Activated naive CD4-positive, alpha-beta T cell treated with anti-CD3 and anti-CD28 coated beads, Interleukin-2, amount 10 ng/mL, durations not matched to agents 7 days and 5 days (primary cell): ENCODE results near the gene PRKD2.
A peak's percentile ranks its signal among the peaks of the same experiment; 100 is the strongest.
"Not testable (repeated sequence)": the region's sequence is repeated elsewhere in the genome, so short reads cannot be mapped to it uniquely, and the experiment has no call there.

Experiments
- CTCF ChIA-PET: fragments of 350-600 bp; sonication (Branson Sonifier 250); formaldehyde crosslinking; loops from one replicate; lab custom pipeline; 2021; ENCODE audit warnings: antibody characterized with exemption; lab: Charles Lee
- DNase-seq: peaks from one replicate; pipeline ENCODE4 v3.0.0-alpha.2; 2020
- H3K27ac Mint-ChIP-seq: one replicate; pipeline ENCODE4 v1.8.0; 2021; ENCODE audit warnings: mild to moderate bottlenecking, moderate library complexity, mixed read lengths
- H3K27me3 Mint-ChIP-seq: one replicate; pipeline ENCODE4 v1.8.0; 2021; ENCODE audit warnings: mild to moderate bottlenecking, mixed read lengths
- H3K36me3 Mint-ChIP-seq: one replicate; pipeline ENCODE4 v1.8.0; 2021; ENCODE audit warnings: mixed read lengths
- H3K4me1 Mint-ChIP-seq: one replicate; pipeline ENCODE4 v1.8.0; 2021; ENCODE audit warnings: mixed read lengths
- H3K4me3 Mint-ChIP-seq: one replicate; pipeline ENCODE4 v1.8.0; 2021; ENCODE audit warnings: mild to moderate bottlenecking, moderate library complexity, mixed read lengths
- H3K9me3 Mint-ChIP-seq: one replicate; pipeline ENCODE4 v1.8.0; 2021; ENCODE audit warnings: mixed read lengths

Gene PRKD2

GRCh38 chr19:46631481-46631880 lies 85.4 kb downstream of the PRKD2 start:
- no peaks in the 10 kb centered on the region for H3K9me3 Mint-ChIP-seq
- CTCF ChIA-PET: interaction anchor here (0.6 to 2.5 kb wide), 5 partner anchors 9 to 30 kb away, joined by 3 to 12 read pairs (median 4); no protein-coding TSS in a partner anchor
- no peak overlapping the region for H3K27ac Mint-ChIP-seq
- H3K4me3 Mint-ChIP-seq: no peak overlapping the region
- no peaks in the 10 kb centered on the region for H3K36me3 Mint-ChIP-seq
- peaks cover 27% of the 10 kb centered on the region for H3K4me1 Mint-ChIP-seq
- peaks cover 52% of the 10 kb centered on the region for H3K27me3 Mint-ChIP-seq
- DNase-seq: no peak

DNA sequence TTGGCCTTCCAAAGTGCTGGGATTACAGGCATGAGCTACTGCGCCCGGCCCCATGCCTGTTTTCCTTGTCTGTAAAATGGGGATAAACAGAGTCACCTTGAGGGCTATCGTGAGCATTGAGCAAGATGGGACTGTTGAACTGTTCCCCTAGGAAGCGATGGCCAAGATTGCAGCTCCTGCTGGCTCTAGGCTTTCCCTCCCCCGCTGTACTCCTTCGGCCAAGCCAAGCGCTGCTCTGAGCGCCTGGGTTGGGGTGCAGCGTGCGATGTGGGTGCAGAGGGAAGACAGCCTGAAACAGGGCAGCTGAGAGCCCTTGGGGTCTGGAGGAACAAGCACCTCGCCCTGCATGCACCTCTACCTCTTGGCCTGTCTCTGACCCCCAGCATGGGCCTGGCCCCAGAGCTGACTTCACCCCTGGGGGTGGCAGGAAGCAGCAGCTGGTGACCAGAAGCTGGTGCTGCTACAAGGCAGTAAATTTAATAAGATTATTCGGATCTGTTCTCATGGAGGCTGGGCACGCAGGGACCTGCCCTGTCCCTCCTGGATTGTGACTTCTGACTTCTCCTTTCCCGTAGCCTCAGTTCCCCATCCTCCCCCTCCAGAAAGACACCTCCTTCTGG lies 86.2 kb downstream of the PRKD2 start:
- CTCF ChIA-PET: interaction anchor here (1.0 to 2.5 kb wide), 4 partner anchors 8 to 31 kb away, joined by 4 to 12 read pairs (median 6); no protein-coding TSS in a partner anchor
- H3K9me3 Mint-ChIP-seq: no peaks in the 10 kb centered on the region
- peaks cover 52% of the 10 kb centered on the region for H3K27me3 Mint-ChIP-seq
- no peak overlapping the region for H3K27ac Mint-ChIP-seq
- no peak overlapping the region for H3K4me3 Mint-ChIP-seq
- H3K4me1 Mint-ChIP-seq: peaks cover 28% of the 10 kb centered on the region
- no peaks in the 10 kb centered on the region for H3K36me3 Mint-ChIP-seq
- DNase-seq: no peak

DNA sequence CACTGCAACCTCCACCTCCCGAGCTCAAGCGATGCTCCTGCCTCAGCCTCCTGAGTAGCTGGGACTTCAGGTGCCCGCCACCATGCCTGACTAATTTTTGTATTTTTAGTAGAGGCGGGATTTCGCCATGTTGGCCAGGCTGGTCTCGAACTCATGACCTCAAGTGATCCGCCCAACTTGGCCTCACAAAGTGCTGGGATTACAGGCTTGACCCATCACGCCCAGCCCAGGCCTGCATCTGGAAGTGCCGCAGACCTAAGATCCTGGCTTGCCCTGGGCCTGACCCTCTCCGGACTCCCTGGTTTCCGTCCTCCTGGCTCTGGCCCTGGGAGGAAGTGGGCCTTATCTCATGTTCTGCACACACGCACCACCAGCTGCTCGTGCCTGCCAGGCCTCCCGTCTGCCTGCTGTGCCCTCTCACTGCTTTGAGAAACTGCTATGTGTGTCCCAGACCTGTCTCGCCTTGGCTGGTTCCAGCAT lies 87.3 kb downstream of the PRKD2 start:
- Mint-ChIP-seq H3K27ac (no peak overlapping the region), H3K27me3 (peaks cover 44% of the 10 kb centered on the region), H3K4me3 (no peak overlapping the region)

DNA sequence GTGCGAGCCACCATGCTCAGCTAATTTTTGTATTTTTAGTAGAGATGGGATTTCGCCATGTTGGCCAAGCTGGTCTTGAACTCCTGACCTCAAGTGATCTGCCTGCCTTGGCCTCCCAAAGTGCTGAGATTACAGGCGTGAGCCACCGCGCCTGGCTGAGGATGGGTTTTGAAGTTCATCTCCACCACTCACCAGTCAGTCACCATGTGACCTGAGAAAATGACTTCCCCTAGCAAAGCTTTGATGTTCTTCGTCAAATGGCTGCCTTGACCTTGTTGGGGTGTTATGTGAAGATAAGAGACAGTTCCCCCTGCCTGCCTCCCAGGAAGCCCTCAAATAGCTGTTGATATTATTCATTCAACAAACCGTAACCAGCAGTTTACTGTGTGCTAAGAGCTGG lies 87.9 kb downstream of the PRKD2 start:
- DNase-seq, H3K9me3 Mint-ChIP-seq, H3K36me3 Mint-ChIP-seq, H3K4me3 Mint-ChIP-seq, H3K27ac Mint-ChIP-seq: not testable (repeated sequence)
- peaks cover 38% of the 10 kb centered on the region for H3K27me3 Mint-ChIP-seq
- CTCF ChIA-PET: interaction anchor here (1.1 to 1.6 kb wide), 4 partner anchors 11 to 17 kb away, joined by 3 to 9 read pairs (median 4); no protein-coding TSS in a partner anchor
- H3K4me1 Mint-ChIP-seq: peaks cover 40% of the 10 kb centered on the region

More for the DNA sequence above, 87.3 kb downstream of the PRKD2 start:
- no peaks in the 10 kb centered on the region for H3K9me3 Mint-ChIP-seq
- CTCF ChIA-PET: interaction anchor here (1.1 to 1.6 kb wide), 4 partner anchors 11 to 18 kb away, joined by 3 to 9 read pairs (median 4); no protein-coding TSS in a partner anchor
- H3K4me1 Mint-ChIP-seq: peaks cover 35% of the 10 kb centered on the region
- no peak for DNase-seq
- H3K36me3 Mint-ChIP-seq: no peaks in the 10 kb centered on the region

GRCh38 chr19:46626446-46626845 lies 90.5 kb downstream of the PRKD2 start:
- peaks cover 13% of the 10 kb centered on the region for H3K27me3 Mint-ChIP-seq
- peaks cover 43% of the 10 kb centered on the region for H3K4me1 Mint-ChIP-seq
- CTCF ChIA-PET: no interaction called here
- no peaks in the 10 kb centered on the region for H3K9me3 Mint-ChIP-seq
- peaks cover 2% of the 10 kb centered on the region for H3K36me3 Mint-ChIP-seq
- DNase-seq: no peak
- H3K27ac Mint-ChIP-seq: no peak overlapping the region
- no peak overlapping the region for H3K4me3 Mint-ChIP-seq

- Mint-ChIP-seq H3K4me1 (peaks cover 50% of the 10 kb centered on the region), H3K4me3 (no peak overlapping the region), H3K36me3 (peaks cover 2% of the 10 kb centered on the region), H3K27ac (no peak overlapping the region), H3K9me3 (no peaks in the 10 kb centered on the region), H3K27me3 (peaks cover 6% of the 10 kb centered on the region)
- no peak for DNase-seq
- CTCF ChIA-PET: interaction anchor here (2.8 kb wide), 1 partner anchor 11 kb away, joined by 15 read pairs; no protein-coding TSS in a partner anchor
Measured at GRCh38 chr19:46625731-46626130, 91.2 kb downstream of the PRKD2 start.

- Mint-ChIP-seq H3K9me3 (no peaks in the 10 kb centered on the region), H3K27me3 (peaks cover 4% of the 10 kb centered on the region), H3K4me3 (peak within 1 kb of the TSS; percentile 73), H3K27ac (peak within 1 kb of the TSS; percentile 84), H3K36me3 (peaks cover 2% of the 10 kb centered on the region), H3K4me1 (peaks cover 57% of the 10 kb centered on the region)
- peak; percentile 52 for DNase-seq
- CTCF ChIA-PET: interaction anchor here (2.8 kb wide), 1 partner anchor 11 kb away, joined by 15 read pairs; no protein-coding TSS in a partner anchor
Measured at GRCh38 chr19:46624958-46625661, 91.8 kb downstream of the PRKD2 start, which contains the start of gene PTGIR. TSS of gene PTGIR (minus strand) at chr19:46625089. CDS start at chr19:46624225, 864 bp downstream.
